Activated T-cell treated with anti-CD3 and anti-CD28 coated beads, Interleukin-2, amount 50 U/mL, for 4 hours (primary cell): ENCODE results near the gene COL4A1. TPM values are rescaled to one million over a fixed set of nuclear protein-coding genes. Genes with fewer than 3 reads are reported as not detected.

Experiments used
- ATAC-seq, 2 donors: fragments of 200-7000 bp; cut with Tn5 transposase; one replicate each; pipeline ENCODE4 v1.10.0; 2021
- DNase-seq: peaks from one replicate; pipeline ENCODE4 v3.0.0-alpha.2; 2020
- H3K27me3 Mint-ChIP-seq: one replicate; pipeline ENCODE4 v1.8.0; 2021; ENCODE audit warnings: low read depth, mixed read lengths
- H3K36me3 Mint-ChIP-seq: one replicate; pipeline ENCODE4 v1.8.0; 2022; ENCODE audit warnings: mixed read lengths; ENCODE audit not compliant: insufficient read depth
- H3K4me1 Mint-ChIP-seq: one replicate; pipeline ENCODE4 v1.8.0; 2021; ENCODE audit warnings: low read depth, mixed read lengths
- H3K4me3 Mint-ChIP-seq: one replicate; pipeline ENCODE4 v1.8.0; 2021; ENCODE audit warnings: mild to moderate bottlenecking, moderate library complexity, mixed read lengths
- H3K9me3 Mint-ChIP-seq: one replicate; pipeline ENCODE4 v1.8.0; 2021; ENCODE audit warnings: mixed read lengths
- total RNA-seq, 3 donors: library from RNA; stranded (reverse); gene quantifications; one replicate each; pipeline ENCODE4 v1.2.1, GENCODE V29; 2021

COL4A1 gene
- total RNA-seq, 3 donors from 2014 or later, result 0.42 to 0.66 (median 0.54) TPM

DNA sequence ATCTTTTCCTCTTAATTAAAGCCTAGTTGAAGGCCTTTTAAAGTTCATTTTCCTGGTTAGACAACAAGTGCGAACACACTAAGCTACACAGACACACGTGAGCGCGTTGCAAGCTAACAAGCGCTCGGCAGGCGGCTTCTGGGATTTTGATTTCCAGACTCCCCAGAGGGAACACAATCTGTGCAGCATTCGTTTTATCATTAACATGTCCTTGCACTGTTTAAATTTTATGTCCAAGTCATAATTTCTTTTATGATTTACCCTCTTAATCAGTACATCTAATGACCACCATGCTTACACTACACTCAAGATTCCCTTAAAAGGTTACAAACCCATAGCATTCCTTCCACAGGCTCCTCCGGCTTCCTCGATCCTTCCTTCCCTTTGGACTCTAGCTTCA lies 16.8 kb downstream of the COL4A1 start:
- no peaks in the 10 kb centered on the region for H3K4me1 Mint-ChIP-seq
- peaks cover 9% of the 10 kb centered on the region for H3K27me3 Mint-ChIP-seq
- H3K9me3 Mint-ChIP-seq, result no peaks in the 10 kb centered on the region
- DNase-seq, result no peak
- ATAC-seq, result no peak
- H3K36me3 Mint-ChIP-seq, result no peaks in the 10 kb centered on the region
- no peak overlapping the region for H3K4me3 Mint-ChIP-seq

DNA sequence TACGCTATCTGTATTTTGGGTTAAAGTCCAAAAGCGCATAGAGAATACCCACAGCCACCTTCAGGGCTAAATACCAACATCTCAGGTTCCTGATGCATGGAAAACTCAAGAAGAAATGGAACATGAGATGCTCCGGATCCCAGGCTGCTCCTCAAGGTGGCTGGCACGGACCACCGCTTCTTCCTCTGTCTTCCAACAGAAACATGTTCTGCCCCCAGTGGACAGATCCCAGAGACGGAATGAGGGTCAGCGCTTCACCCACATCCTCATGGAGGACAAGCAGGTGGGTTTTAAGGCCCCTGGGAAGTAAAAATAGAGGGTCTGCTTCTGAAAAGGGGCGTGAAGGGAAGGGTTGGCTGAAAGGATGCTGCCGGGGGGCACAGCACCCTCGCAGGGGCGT lies 17.3 kb downstream of the COL4A1 start:
- H3K4me3 Mint-ChIP-seq, result no peak overlapping the region
- H3K36me3 Mint-ChIP-seq, result no peaks in the 10 kb centered on the region
- no peaks in the 10 kb centered on the region for H3K4me1 Mint-ChIP-seq
- H3K9me3 Mint-ChIP-seq, result no peaks in the 10 kb centered on the region
- ATAC-seq, result no peak
- no peak for DNase-seq
- H3K27me3 Mint-ChIP-seq, result peaks cover 9% of the 10 kb centered on the region

DNA sequence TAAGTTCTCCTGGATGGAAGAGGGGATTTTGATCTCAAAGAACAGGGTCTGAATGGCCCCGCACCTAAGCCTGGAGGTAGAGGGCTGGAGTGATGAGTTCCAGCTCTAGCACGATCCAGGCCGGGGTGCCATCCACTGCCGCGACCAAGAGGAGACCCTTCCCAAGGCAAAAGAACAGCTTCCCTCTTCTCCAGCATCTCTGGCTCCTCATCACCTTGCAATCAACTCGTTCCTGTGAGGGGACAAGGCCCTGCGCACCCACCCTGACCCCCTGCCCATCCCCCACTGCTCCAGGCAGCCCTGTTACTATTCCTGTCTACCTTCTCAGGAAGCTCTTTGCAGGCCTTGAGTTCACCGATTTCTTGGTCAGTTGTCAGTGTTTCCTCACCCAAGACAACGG lies 17.8 kb downstream of the COL4A1 start:
- Mint-ChIP-seq H3K27me3 (peaks cover 9% of the 10 kb centered on the region), H3K4me1 (no peaks in the 10 kb centered on the region), H3K36me3 (no peaks in the 10 kb centered on the region), H3K9me3 (no peaks in the 10 kb centered on the region), H3K4me3 (no peak overlapping the region)
- DNase-seq, result no peak
- ATAC-seq, result no peak

DNA sequence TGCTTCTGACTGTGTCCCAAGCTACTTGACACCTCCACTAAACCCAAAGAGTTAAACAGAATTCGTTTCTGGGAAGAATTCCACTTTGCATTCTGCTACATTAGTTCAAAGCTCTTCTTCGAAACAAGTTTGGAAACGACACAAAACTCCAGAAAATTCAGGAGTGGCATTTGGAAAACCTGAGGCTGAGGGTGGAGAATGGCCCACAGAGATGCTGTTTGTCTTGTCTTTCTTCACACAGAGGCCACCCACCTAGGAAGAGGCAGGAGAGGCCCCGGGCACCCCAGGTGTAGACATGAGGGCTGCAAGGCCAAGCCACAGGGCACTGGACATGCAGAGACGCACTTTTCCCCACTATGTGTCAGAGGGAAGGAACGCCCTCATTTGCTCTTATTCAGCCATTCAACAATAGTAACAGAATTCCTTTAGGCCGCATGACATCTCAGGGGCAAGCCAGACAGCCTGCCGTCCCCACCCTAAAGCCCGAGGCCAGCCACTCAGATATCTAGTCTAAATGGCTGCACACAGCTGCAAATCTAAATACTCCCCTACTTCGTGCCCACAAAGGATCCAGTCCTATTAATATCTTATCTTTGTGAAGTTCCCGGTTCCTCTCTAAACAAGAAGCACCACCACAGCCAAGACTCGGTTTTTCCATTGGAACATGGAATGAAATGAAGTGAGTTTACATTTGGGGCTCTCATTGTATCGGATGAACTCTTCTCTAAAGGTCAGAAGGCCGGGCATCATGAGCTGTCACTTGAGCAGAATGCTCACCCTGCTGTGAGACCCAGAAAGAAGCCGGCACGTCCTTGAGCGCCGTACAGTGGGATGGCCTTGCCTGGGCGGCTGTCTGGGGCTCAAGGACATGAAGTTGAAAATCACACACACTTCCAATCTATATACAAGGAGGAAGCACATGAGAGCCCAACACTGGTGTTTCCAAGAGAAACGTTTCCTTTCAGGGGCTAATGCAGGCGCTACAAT lies 19.8 kb downstream of the COL4A1 start:
- H3K36me3 Mint-ChIP-seq, result no peaks in the 10 kb centered on the region
- H3K9me3 Mint-ChIP-seq, result no peaks in the 10 kb centered on the region
- ATAC-seq (no peak), DNase-seq (no peak)
- no peak overlapping the region for H3K4me3 Mint-ChIP-seq
- no peaks in the 10 kb centered on the region for H3K4me1 Mint-ChIP-seq
- peaks cover 9% of the 10 kb centered on the region for H3K27me3 Mint-ChIP-seq

- no peaks in the 10 kb centered on the region for H3K36me3 Mint-ChIP-seq
- no peaks in the 10 kb centered on the region for H3K4me1 Mint-ChIP-seq
- ATAC-seq, result no peak
- H3K9me3 Mint-ChIP-seq, result no peaks in the 10 kb centered on the region
- no peak overlapping the region for H3K4me3 Mint-ChIP-seq
- H3K27me3 Mint-ChIP-seq, result peaks cover 9% of the 10 kb centered on the region
- DNase-seq, result no peak
Measured at GRCh38 chr13:110285991-110286832, 20.7 kb downstream of the COL4A1 start.

DNA sequence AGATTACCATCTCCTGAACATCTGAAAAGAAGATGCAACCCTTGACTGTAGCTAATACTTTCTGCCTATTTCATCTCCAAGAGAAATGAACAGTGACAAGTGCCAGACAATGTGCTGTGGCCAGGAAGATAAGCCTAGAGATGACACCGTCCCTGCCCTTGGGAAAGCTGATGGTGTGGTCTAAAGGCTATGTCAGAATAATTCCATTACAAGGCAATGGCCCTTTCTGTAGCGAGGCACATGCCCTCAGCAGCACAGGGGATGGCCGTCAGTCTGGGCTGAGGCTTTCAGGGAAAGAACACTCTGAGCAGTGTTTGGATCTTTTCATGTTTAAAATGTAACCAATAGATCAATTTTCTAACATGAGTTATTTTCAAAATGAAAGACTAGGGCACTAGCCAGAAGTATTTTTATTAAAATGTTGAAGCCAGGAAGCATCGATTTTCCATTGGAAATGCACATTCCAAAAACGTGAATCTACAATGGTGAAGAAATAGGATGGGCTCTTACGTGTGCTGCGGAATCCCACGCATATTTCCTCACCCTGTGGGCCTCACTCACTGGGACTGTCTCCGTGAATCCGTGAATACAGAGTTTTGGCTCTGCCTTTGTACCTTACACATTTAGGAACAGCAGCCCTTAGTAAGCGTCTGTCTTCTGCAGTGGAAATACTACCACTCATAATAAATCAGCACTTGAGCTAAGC lies 22.0 kb downstream of the COL4A1 start:
- no peaks in the 10 kb centered on the region for H3K9me3 Mint-ChIP-seq
- H3K27me3 Mint-ChIP-seq, result peaks cover 6% of the 10 kb centered on the region
- no peak for ATAC-seq
- DNase-seq, result no peak
- no peak overlapping the region for H3K4me3 Mint-ChIP-seq
- no peaks in the 10 kb centered on the region for H3K36me3 Mint-ChIP-seq
- H3K4me1 Mint-ChIP-seq, result no peaks in the 10 kb centered on the region

DNA sequence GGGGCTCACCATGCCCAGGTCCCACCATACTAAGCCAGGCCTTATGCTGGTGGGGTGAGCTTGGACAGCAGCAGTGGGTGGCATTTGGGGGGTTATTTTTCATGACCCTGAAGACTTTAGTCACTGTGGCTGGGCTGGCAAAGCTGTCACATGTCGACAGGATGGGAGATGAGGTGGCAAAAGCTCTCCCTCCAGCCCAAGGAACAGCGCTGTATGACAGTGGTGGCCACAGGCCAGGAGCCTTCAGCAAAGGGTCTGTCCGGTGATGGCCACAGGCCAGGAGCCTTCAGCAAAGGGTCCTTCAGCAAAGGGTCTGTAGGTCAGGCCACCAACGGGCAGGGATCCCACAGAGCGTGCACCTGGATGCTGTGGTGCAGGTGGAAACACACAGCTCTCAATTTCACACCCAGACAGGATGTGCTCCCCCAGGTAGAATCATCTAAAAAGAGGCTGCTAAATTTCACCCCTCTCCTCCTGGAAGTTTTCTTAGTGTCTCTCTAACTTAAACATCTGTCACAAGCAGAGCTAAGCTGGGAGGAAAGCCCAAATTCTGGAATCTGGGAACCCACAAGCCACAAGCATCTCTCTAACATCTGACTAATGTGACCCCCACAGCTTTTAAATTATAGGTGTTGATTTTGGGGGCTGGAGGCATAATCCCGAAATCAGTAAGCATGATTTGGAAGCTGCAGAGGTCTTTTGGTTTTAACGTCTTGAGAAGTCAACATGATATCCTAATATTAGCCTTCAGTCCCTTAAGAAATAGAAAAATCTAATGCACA lies 23.0 kb downstream of the COL4A1 start:
- Mint-ChIP-seq H3K4me3 (no peak overlapping the region), H3K36me3 (no peaks in the 10 kb centered on the region), H3K27me3 (peaks cover 6% of the 10 kb centered on the region), H3K9me3 (no peaks in the 10 kb centered on the region), H3K4me1 (no peaks in the 10 kb centered on the region)
- DNase-seq (no peak), ATAC-seq (no peak)

DNA sequence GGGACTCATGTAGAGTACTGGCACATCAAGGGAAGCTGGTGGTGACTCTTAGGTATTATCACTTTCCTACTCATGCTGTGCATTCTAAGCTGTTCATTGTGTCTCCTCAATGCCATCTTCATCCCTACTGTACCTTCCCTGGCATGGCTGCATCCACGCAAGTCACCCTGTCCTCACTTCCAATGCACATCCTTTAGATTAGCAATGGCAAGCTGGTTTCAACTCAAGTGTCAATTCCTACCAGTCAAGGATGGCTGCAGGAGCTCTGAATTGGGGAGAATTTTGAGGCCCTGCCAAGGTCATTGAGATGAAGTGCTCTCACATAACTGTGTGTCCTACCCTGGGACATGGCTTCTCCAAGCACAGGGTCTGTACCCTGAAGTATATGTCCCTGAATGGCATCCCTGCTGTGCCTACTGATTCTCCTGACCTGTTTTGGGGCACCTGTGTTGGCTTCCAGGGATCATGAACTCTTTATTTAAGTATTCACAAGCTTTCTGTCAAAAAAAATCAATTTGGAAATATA lies 24.6 kb downstream of the COL4A1 start:
- H3K4me3 Mint-ChIP-seq, result no peak overlapping the region
- peaks cover 8% of the 10 kb centered on the region for H3K27me3 Mint-ChIP-seq
- DNase-seq, result no peak
- ATAC-seq, result no peak
- H3K9me3 Mint-ChIP-seq, result no peaks in the 10 kb centered on the region
- no peaks in the 10 kb centered on the region for H3K36me3 Mint-ChIP-seq
- no peaks in the 10 kb centered on the region for H3K4me1 Mint-ChIP-seq

DNA sequence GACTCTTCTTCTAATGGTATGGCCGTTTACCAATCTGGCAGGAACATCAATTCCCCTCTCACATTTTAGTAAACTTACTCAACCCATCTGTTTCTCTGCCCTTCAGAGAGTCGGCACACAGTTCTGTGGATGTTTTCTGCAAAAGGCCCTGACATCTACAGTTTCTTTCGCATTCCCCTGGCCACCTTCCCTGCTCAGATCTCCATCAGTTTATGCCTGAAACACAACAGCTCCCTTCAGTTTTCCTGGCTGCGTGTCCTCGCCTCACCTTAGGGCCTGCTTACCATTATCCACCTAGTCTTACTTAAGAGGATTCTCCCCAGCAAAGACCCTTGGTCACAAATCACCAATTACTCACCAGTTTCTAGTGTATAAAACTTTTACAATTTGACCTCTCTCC lies 25.2 kb downstream of the COL4A1 start:
- DNase-seq, result no peak
- Mint-ChIP-seq H3K27me3 (peaks cover 4% of the 10 kb centered on the region), H3K4me3 (no peak overlapping the region), H3K4me1 (no peaks in the 10 kb centered on the region), H3K36me3 (no peaks in the 10 kb centered on the region), H3K9me3 (no peaks in the 10 kb centered on the region)
- ATAC-seq, result no peak

DNA sequence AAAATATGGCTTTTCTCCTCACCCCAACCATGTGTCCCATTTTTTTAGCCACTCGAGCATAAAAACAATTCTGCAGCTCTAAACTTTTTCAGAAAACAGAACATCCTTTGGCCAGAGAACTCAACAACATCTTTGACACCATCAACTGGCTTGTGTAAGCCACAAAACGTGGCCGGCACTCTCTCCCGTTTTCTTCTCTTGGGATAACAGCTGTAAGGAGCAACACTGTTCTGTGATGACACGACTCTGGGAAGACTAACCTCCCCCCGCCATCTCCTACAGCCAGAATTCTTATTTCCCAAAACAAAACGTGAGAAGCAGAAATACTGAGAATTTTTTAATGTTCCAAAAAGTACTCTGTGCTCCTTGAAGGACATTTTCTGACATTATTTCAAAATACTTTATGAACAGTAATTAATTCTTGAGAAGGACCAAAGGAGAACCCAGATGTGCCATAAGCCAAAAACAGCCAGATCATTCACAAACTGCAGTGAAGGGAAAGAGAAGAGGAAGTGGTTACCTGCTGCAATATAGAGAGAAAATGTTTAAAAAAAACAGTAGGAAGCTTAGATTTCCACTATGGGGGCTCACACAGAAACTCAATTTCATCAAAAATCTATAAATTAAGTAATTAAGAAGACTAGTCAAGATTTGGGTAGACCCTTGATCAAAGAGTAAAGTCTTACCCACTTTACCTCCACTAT lies 25.8 kb downstream of the COL4A1 start:
- no peaks in the 10 kb centered on the region for H3K4me1 Mint-ChIP-seq
- H3K4me3 Mint-ChIP-seq, result no peak overlapping the region
- H3K9me3 Mint-ChIP-seq, result no peaks in the 10 kb centered on the region
- H3K27me3 Mint-ChIP-seq, result peaks cover 4% of the 10 kb centered on the region
- H3K36me3 Mint-ChIP-seq, result no peaks in the 10 kb centered on the region
- ATAC-seq, result no peak
- no peak for DNase-seq

GRCh38 chr13:110280231-110280813 lies 26.6 kb downstream of the COL4A1 start:
- Mint-ChIP-seq H3K36me3 (no peaks in the 10 kb centered on the region), H3K9me3 (no peaks in the 10 kb centered on the region), H3K27me3 (peaks cover 2% of the 10 kb centered on the region), H3K4me1 (no peaks in the 10 kb centered on the region), H3K4me3 (no peak overlapping the region)
- ATAC-seq (no peak), DNase-seq (no peak)

GRCh38 chr13:110279684-110280083 lies 27.3 kb downstream of the COL4A1 start:
- H3K36me3 Mint-ChIP-seq, result no peaks in the 10 kb centered on the region
- H3K4me1 Mint-ChIP-seq, result no peaks in the 10 kb centered on the region
- no peaks in the 10 kb centered on the region for H3K9me3 Mint-ChIP-seq
- peaks cover 2% of the 10 kb centered on the region for H3K27me3 Mint-ChIP-seq
- H3K4me3 Mint-ChIP-seq, result no peak overlapping the region
- DNase-seq (no peak), ATAC-seq (no peak)

DNA sequence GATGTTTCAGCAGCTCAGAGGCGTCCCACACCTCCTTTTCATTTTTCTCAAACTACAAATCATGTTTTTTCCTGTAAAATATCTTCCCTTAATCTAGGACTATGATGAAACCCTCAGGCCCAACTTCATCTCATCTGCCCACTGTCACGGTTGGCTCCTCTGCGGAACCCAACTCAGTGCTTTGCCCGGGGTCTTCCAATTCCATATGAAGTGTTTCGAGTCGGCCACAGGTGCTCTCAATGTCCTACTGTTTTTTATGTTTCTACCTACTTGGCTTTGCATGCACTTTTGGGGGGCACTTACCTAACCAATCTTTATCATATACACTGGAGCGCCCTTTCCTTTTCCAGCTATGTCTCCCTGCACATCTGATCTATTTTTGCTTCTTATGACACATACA lies 28.1 kb downstream of the COL4A1 start:
- DNase-seq (no peak), ATAC-seq (no peak)
- no peaks in the 10 kb centered on the region for H3K36me3 Mint-ChIP-seq
- no peaks in the 10 kb centered on the region for H3K9me3 Mint-ChIP-seq
- H3K4me3 Mint-ChIP-seq, result no peak overlapping the region
- no peaks in the 10 kb centered on the region for H3K4me1 Mint-ChIP-seq
- peaks cover 5% of the 10 kb centered on the region for H3K27me3 Mint-ChIP-seq
